Ovary (tissue), 3 donors: ENCODE data around the gene RGS7.

Source experiments
- CTCF ChIP-seq, 3 donors: fragments of 450-650 bp in 2 of 3; fragments of 200-600 bp in 1 of 3; IDR thresholded peaks; one replicate each; pipeline versions ENCODE4 v1.5.1 to v1.8.0; 2016 to 2022; ENCODE audit warnings: antibody characterized with exemption in 3 of 3, mild to moderate bottlenecking in 1 of 3
- EP300 ChIP-seq: sonication (generic); formaldehyde crosslinking; IDR thresholded peaks from one replicate; pipeline ENCODE4 v1.6.1; 2017; ENCODE audit warnings: antibody characterized with exemption
- donor health status: DM: no; HTN: no; CAD: no.

- TF ChIP-seq EP300: no peak
- no peak for TF ChIP-seq CTCF (IDR thresholded peaks at IDR 0.05)
Observed at GRCh38 chr1:240976685-240977084, 380.3 kb downstream of the RGS7 start.
